Measurements from ENCODE around the gene UBQLNL. TPM values are rescaled to one million over a fixed set of nuclear protein-coding genes. Genes with fewer than 3 reads are reported as not detected.

The UBQLNL gene
- total RNA-seq, 1 donor from 2014 or later, result 0.19 TPM

GRCh38 chr11:5521540-5521939 is 5.0 kb upstream of the UBQLNL start:
- H3K27me3 Mint-ChIP-seq (ENCODE audit: insufficient read depth, low read depth), result peaks cover 2% of the 10 kb centered on the region
- TF ChIP-seq EZH2 (IDR thresholded peaks at IDR 0.05) (no peak), CTCF (IDR thresholded peaks at IDR 0.05) (no peak), EZH2phosphoT487 (IDR thresholded peaks at IDR 0.05) (no peak)
- Histone ChIP-seq H3K4me2 (no peak overlapping the region), H3K4me1 (no peaks in the 10 kb centered on the region), H3K79me2 (ENCODE audit: low read depth) (no peaks in the 10 kb centered on the region), H2AFZ (replicated peaks) (no peak overlapping the region), H3F3A (ENCODE audit: low read depth) (no peaks in the 10 kb centered on the region), H3K27me3 (no peaks in the 10 kb centered on the region), H3K27ac (no peak overlapping the region), H4K20me1 (ENCODE audit: low read depth) (no peaks in the 10 kb centered on the region), H3K9me3 (ENCODE audit: low read depth) (no peaks in the 10 kb centered on the region), H3K9ac (no peak overlapping the region), H3K4me3 (no peak overlapping the region), H3K36me3 (no peaks in the 10 kb centered on the region)
- no peak overlapping the region for H3K27ac Mint-ChIP-seq
- H3K9me3 Mint-ChIP-seq, result no peaks in the 10 kb centered on the region
- no peaks in the 10 kb centered on the region for H3K4me1 Mint-ChIP-seq
- H3K4me3 Mint-ChIP-seq, result no peak overlapping the region
- H3K36me3 Mint-ChIP-seq, result no peaks in the 10 kb centered on the region
- no peak for DNase-seq (ENCODE audit: low spot score)

GRCh38 chr11:5514841-5515240 is 1.7 kb downstream of the UBQLNL start:
- Mint-ChIP-seq H3K9me3 (no peaks in the 10 kb centered on the region), H3K27me3 (ENCODE audit: insufficient read depth, low read depth) (peaks cover 2% of the 10 kb centered on the region), H3K36me3 (no peaks in the 10 kb centered on the region), H3K4me3 (no peak overlapping the region), H3K27ac (no peak overlapping the region), H3K4me1 (no peaks in the 10 kb centered on the region)
- H3F3A ChIP-seq (ENCODE audit: low read depth), result no peaks in the 10 kb centered on the region
- no peak overlapping the region for H2AFZ ChIP-seq (replicated peaks)
- DNase-seq (ENCODE audit: low spot score), result no peak
- no peaks in the 10 kb centered on the region for H3K4me1 ChIP-seq
- no peaks in the 10 kb centered on the region for H3K36me3 ChIP-seq
- no peaks in the 10 kb centered on the region for H3K79me2 ChIP-seq (ENCODE audit: low read depth)
- no peak overlapping the region for H3K4me2 ChIP-seq
- H4K20me1 ChIP-seq (ENCODE audit: low read depth), result no peaks in the 10 kb centered on the region
- no peak overlapping the region for H3K4me3 ChIP-seq
- no peak overlapping the region for H3K27ac ChIP-seq
- H3K9me3 ChIP-seq (ENCODE audit: low read depth), result no peaks in the 10 kb centered on the region
- no peaks in the 10 kb centered on the region for H3K27me3 ChIP-seq
- H3K9ac ChIP-seq, result no peak overlapping the region
- TF ChIP-seq CTCF (IDR thresholded peaks at IDR 0.05) (no peak), EZH2 (IDR thresholded peaks at IDR 0.05) (no peak), EZH2phosphoT487 (IDR thresholded peaks at IDR 0.05) (no peak)

- H3K4me1 ChIP-seq, result no peaks in the 10 kb centered on the region
- Mint-ChIP-seq H3K36me3 (no peaks in the 10 kb centered on the region), H3K4me3 (no peak within 1 kb of the TSS), H3K9me3 (no peaks in the 10 kb centered on the region), H3K27me3 (ENCODE audit: insufficient read depth, low read depth) (peaks cover 5% of the 10 kb centered on the region), H3K27ac (no peak within 1 kb of the TSS), H3K4me1 (no peaks in the 10 kb centered on the region)
- no peak within 1 kb of the TSS for H3K27ac ChIP-seq
- H3K9ac ChIP-seq, result no peak within 1 kb of the TSS
- H4K20me1 ChIP-seq (ENCODE audit: low read depth), result no peaks in the 10 kb centered on the region
- no peak for DNase-seq (ENCODE audit: low spot score)
- H3K9me3 ChIP-seq (ENCODE audit: low read depth), result no peaks in the 10 kb centered on the region
- no peaks in the 10 kb centered on the region for H3K27me3 ChIP-seq
- no peak within 1 kb of the TSS for H2AFZ ChIP-seq (replicated peaks)
- H3K79me2 ChIP-seq (ENCODE audit: low read depth), result no peaks in the 10 kb centered on the region
- no peak within 1 kb of the TSS for H3K4me3 ChIP-seq
- no peak within 1 kb of the TSS for H3K4me2 ChIP-seq
- H3F3A ChIP-seq (ENCODE audit: low read depth), result no peaks in the 10 kb centered on the region
- no peak for TF ChIP-seq EZH2 (IDR thresholded peaks at IDR 0.05)
- no peak for TF ChIP-seq EZH2phosphoT487 (IDR thresholded peaks at IDR 0.05)
- no peak for TF ChIP-seq CTCF (IDR thresholded peaks at IDR 0.05)
- no peaks in the 10 kb centered on the region for H3K36me3 ChIP-seq
Observed at GRCh38 chr11:5509803-5510202, 6.7 kb downstream of the UBQLNL start, which contains the start of gene UBQLN3. UBQLN3 (minus strand) TSS chr11:5509957; CDS start chr11:5509558, 399 bp downstream.

Measured in neural progenitor cell (in vitro differentiated cells).